IPS-NIHi7 (cell line): ENCODE data around the gene DHODH.
"Not testable (repeated sequence)": the region's sequence is repeated elsewhere in the genome, so short reads cannot be mapped to it uniquely, and the experiment has no call there.

Source experiments
- DNase-seq: peaks from one replicate; pipeline ENCODE4 v3.0.0; 2012; ENCODE audit warnings: mixed read lengths; ENCODE audit errors: extremely low spot score

DHODH gene

GRCh38 chr16:72008424-72009216 lies at the start of gene DHODH:
Gene DHODH, plus strand, starts transcription at chr16:72008744. Its CDS starts 21 bp downstream, at chr16:72008765.
- DNase-seq = peak; percentile 100

- DNase-seq = peak; percentile 83
Observed at GRCh38 chr16:71961066-71962039, 47.2 kb upstream of the DHODH start.

- DNase-seq = no peak
Observed at GRCh38 chr16:71963125-71963875, 45.2 kb upstream of the DHODH start.

GRCh38 chr16:71965223-71965622 lies 43.3 kb upstream of the DHODH start:
- DNase-seq = no peak

GRCh38 chr16:71966932-71967331 lies 41.6 kb upstream of the DHODH start:
- DNase-seq = no peak

- no peak for DNase-seq
Observed at GRCh38 chr16:71969353-71969752, 39.2 kb upstream of the DHODH start.

- no peak for DNase-seq
Observed at GRCh38 chr16:71971571-71971970, 37.0 kb upstream of the DHODH start.

GRCh38 chr16:71972356-71972755 lies 36.2 kb upstream of the DHODH start:
- DNase-seq = no peak

GRCh38 chr16:71973001-71973400 lies 35.5 kb upstream of the DHODH start:
- DNase-seq = no peak

- DNase-seq = peak; percentile 33
Observed at GRCh38 chr16:71974068-71974818, 34.3 kb upstream of the DHODH start.

- DNase-seq = no peak
Observed at GRCh38 chr16:71985262-71985974, 23.1 kb upstream of the DHODH start.

- no peak for DNase-seq
Observed at GRCh38 chr16:71986131-71986530, 22.4 kb upstream of the DHODH start.

- no peak for DNase-seq
Observed at GRCh38 chr16:71995038-71995437, 13.5 kb upstream of the DHODH start.

GRCh38 chr16:71997578-71997977 lies 11.0 kb upstream of the DHODH start:
- not testable (repeated sequence) for DNase-seq

- no peak for DNase-seq
Observed at GRCh38 chr16:72001180-72001874, 7.2 kb upstream of the DHODH start.

- no peak for DNase-seq
Observed at GRCh38 chr16:72002619-72003018, 5.9 kb upstream of the DHODH start.

- not testable (repeated sequence) for DNase-seq
Observed at GRCh38 chr16:72008065-72008423, 500 bp upstream of the DHODH start.

- no peak for DNase-seq
Observed at GRCh38 chr16:72009779-72010178, 1.2 kb downstream of the DHODH start.

- no peak for DNase-seq
Observed at GRCh38 chr16:72012607-72013006, 4.1 kb downstream of the DHODH start.

GRCh38 chr16:72013389-72013788 lies 4.8 kb downstream of the DHODH start:
- DNase-seq = no peak
